Measurements from ENCODE around the gene PHB1.

Gene PHB1

GRCh38 chr17:49414622-49415350 is at the start of gene PHB1:
TSS of gene PHB1 (minus strand) at chr17:49414882. CDS start at chr17:49413264, 1,618 bp downstream.
- peak; percentile 85 to 88 (median 87) for DNase-seq

DNA sequence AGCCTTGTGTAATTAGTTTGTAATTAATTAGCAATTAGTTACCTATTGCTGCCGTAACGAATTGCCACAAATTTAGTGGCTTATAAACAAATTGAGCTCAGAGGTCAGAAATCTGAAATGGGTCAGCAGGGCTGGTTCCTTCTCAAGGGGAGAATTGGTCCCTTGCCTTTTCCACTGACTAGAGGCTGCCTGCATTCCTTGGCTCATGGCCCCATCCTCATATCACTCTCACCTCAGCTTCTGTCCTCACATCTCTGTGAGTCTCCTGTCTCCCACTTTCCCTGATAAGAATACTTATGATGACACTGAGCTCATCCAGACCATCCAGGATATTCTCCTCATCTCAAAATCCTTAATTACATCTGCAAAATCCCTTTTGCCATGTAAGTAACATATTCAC is 49.4 kb upstream of the PHB1 start:
- DNase-seq = no peak

- no peak for DNase-seq
Observed at GRCh38 chr17:49461580-49461979, 46.9 kb upstream of the PHB1 start.

GRCh38 chr17:49460401-49460800 is 45.7 kb upstream of the PHB1 start:
- DNase-seq = no peak

GRCh38 chr17:49459401-49459984 is 44.8 kb upstream of the PHB1 start:
- DNase-seq = no peak

GRCh38 chr17:49457564-49458535 is 43.2 kb upstream of the PHB1 start:
- DNase-seq = no peak

DNA sequence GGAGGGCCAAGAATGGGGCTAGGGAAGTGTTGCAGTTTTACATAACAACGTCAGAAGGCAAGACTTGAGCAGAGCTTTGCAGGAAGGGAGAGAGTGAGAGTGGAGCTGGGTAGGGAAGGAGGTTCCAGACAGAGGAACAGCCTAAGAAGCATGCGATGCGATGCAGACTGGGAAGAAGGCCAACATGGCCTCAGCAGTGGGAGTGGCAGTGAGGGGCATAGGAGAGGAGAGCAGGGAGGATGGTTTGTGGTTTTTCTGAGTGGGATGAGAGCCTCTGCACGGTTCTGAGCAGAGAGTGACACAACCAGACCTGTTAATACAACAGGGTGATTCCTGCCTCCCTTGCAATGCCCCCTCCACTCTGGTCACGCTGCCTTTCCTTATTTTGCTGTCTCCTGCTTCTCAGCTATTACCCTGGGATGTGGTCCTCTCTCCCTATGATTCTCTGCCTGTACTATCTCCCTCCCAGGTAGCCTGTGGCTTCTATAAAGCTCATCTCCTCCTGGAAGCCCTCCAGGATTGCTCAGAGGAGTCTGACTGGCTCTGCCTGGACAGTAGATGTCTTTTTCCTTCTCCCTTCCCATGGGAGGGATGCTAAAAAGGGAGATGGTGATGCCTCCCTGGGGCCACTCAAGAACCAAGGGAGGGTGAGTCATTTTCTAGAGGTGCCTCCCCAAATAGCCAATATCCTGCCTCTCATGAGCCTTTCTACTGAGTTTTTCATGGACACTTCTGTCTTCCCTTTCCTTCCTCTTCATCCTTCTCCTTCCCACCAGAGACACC is 41.7 kb upstream of the PHB1 start:
- no peak for DNase-seq

GRCh38 chr17:49455272-49455861 is 40.7 kb upstream of the PHB1 start:
- no peak for DNase-seq

GRCh38 chr17:49454050-49454449 is 39.4 kb upstream of the PHB1 start:
- DNase-seq = no peak

DNA sequence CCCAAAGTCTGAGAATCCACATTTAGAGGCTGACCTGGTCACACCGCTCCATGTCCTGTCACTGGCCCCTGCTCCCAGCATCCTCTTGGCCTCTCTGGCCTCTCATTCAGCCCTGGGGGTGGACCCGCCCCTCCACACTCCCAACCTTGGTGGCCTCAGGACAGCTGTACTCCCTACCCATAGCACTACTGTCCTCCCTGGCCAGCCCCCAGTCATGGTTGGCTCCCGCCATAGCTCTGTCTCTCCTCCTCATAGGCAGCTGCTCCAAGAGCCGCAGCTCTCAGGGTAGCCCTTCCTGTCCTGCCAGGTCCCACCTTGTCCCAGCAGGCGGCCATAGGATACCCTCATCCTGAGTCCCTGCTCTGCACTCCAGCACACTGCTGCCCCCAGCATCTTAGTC is 38.0 kb upstream of the PHB1 start:
- DNase-seq = no peak

DNA sequence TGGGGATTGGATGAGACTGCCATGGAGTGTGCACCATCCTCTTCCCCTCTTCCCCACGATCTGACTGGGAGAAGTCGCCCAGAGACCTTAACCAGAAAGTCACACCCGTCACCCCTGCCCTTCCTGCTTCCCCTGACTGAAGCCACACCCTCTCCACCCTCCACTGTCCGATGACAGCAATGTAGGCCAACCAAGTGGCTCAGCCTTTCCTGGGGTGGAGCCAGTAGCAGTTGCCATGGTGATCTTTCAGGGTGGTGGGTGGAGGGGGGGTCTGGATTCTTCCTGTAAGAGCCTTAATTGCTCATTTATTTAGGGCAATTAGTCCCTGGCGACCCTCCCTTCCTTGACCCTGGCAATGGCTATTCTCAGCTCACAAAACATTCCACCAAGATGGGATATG is 37.5 kb upstream of the PHB1 start:
- DNase-seq = no peak

DNA sequence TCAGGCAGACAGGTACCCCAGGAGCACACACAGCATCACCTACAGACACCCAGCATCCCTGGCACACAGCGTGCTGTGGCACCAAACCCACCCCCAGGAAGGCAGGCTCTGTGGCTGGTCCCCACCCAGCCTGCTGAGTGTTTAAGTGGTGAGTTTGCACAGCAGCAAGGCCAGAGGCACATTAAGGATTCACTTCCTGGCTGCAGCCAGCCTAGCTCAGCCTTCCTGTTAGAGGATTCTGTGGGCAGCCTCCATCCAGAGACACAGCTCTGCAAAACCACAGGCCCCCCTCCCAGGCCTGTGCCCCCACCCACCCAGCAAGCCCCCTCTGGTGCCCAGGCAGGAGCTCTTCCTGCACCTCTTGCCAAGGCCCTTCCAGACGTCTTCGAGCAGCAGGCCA is 36.1 kb upstream of the PHB1 start:
- DNase-seq = no peak

- DNase-seq = no peak
Observed at GRCh38 chr17:49450181-49450580, 35.5 kb upstream of the PHB1 start.

GRCh38 chr17:49447628-49448302 is 33.1 kb upstream of the PHB1 start:
- DNase-seq = no peak

DNA sequence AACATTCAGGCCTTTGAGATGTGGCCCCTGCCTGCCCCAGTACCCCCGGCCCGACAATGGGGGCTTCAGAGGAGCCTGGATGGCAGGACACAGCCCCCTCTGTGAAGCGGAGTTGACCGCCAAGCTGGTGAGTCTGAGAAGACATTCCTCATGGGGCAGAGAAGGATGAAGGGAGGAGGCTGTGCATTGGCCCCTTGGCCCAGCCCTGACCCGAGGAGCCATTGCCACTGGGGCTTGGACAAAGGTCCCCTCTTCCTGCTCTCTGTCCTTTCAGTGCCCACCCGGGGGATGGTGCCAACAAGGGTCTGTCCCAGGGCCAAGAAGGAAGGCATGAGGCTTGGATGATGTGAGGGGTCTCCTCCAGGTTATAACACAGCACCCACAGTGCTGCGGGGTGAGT is 30.9 kb upstream of the PHB1 start:
- DNase-seq = no peak

DNA sequence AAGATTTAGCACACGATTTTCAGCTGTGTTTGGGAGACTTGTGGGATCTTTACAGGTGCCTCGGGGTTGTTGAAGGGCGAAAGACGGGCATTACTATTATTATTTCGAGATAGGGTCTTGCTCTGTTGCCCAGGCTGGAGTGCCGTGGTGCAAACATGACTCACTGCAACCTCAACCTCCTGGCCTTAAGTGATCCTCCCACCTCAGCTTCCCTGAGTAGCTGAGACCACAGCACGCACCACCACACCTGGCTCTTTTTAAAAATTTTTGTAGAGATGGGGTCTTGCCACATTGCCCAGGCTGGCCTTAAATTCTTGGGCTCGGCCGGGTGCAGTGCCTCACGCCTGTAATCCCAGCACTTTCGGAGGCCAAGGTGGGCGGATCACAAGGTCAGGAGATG is 29.7 kb upstream of the PHB1 start:
- no peak for DNase-seq

DNA sequence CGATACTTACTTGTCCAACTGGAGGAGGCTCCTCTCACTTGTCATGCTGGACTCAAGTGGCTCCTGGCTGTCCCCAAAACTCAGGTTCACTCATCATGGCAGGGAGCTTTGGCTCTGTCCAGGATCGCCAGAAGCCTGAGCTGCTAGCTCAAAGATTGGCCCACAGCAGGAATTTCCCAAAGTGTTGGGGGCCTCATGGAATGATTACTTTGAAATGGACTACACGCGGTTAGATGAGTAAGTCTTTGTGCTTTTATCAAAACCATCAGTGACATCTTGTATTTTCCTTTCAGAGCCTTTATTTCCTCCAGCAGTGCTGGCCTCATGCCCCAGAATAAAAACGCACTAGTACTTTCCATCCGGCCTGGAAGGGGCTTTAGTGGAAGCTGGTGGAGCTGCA is 29.2 kb upstream of the PHB1 start:
- DNase-seq = no peak

- DNase-seq = no peak
Observed at GRCh38 chr17:49442041-49442440, 27.4 kb upstream of the PHB1 start.

- DNase-seq = no peak
Observed at GRCh38 chr17:49441578-49441977, 26.9 kb upstream of the PHB1 start.

DNA sequence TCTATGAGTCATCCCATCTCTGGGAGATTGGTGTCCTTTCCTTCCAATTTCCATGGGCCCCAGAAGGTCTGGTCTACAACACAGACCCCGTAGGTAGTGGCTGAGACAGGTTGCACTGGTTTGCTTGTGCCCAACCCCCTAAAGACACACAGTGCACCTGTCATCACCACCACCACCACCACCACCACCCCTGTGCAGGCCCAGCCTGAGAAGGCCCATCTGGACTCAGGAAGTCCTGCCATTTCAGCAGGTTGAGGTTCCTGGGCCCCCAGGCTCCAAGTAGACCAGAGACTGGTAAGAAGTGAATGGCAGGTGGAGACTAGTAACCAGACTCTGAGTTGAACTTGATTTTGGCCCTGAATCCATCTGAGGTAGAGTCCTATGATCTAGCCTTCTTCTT is 25.9 kb upstream of the PHB1 start:
- no peak for DNase-seq

- no peak for DNase-seq
Observed at GRCh38 chr17:49439673-49440571, 25.2 kb upstream of the PHB1 start.
